ENCODE data around the gene OCIAD2. TPM values are rescaled to one million over a fixed set of nuclear protein-coding genes. Genes with fewer than 3 reads are reported as not detected.
A peak's percentile ranks its signal among the peaks of the same experiment; 100 is the strongest.

The OCIAD2 gene
- total RNA-seq = 10 to 100 TPM; 77.3 to 92.7 TPM

- Mint-ChIP-seq H3K27me3 (ENCODE audit: low read depth) (no peaks in the 10 kb centered on the region), H3K36me3 (ENCODE audit: low read depth) (peaks cover 21% of the 10 kb centered on the region), H3K4me3 (peak within 1 kb of the TSS; percentile 88), H3K4me1 (ENCODE audit: low read depth) (peaks cover 36% of the 10 kb centered on the region), H3K27ac (peak within 1 kb of the TSS; percentile 85), H3K9me3 (ENCODE audit: insufficient read depth) (no peaks in the 10 kb centered on the region)
- ATAC-seq (peak; percentile 96), DNase-seq (peak; percentile 89)
- POLR2A ChIA-PET = interaction anchor here (0.6 to 1.6 kb wide), 4 partner anchors 9 to 128 kb away, joined by 4 to 7 read pairs (median 6); no protein-coding TSS in a partner anchor
- CTCF ChIA-PET = interaction anchor here (1.0 to 2.3 kb wide), 7 partner anchors 39 to 328 kb away, joined by 3 to 11 read pairs (median 4); no protein-coding TSS in a partner anchor
Measured at GRCh38 chr4:48906206-48907173, at the start of gene OCIAD2. Gene OCIAD2 (minus strand): TSS chr4:48906774. CDS start chr4:48904549, 2,225 bp downstream.

GRCh38 chr4:48954314-48954713, 47.7 kb upstream of the OCIAD2 start:
- ATAC-seq = no peak

GRCh38 chr4:48949518-48950219, 43.1 kb upstream of the OCIAD2 start:
- Mint-ChIP-seq H3K27ac (no peak overlapping the region), H3K4me1 (ENCODE audit: low read depth) (peaks cover 5% of the 10 kb centered on the region), H3K9me3 (ENCODE audit: insufficient read depth) (no peaks in the 10 kb centered on the region), H3K27me3 (ENCODE audit: low read depth) (peaks cover 3% of the 10 kb centered on the region), H3K36me3 (ENCODE audit: low read depth) (no peaks in the 10 kb centered on the region), H3K4me3 (no peak overlapping the region)
- POLR2A ChIA-PET = no interaction called here
- CTCF ChIA-PET = no interaction called here
- ATAC-seq (no peak), DNase-seq (no peak)

More at GRCh38 chr4:48954314-48954713, 47.7 kb upstream of the OCIAD2 start:
- H3K4me1 Mint-ChIP-seq (ENCODE audit: low read depth) = no peaks in the 10 kb centered on the region
- H3K27me3 Mint-ChIP-seq (ENCODE audit: low read depth) = peaks cover 3% of the 10 kb centered on the region
- no peak for DNase-seq
- no peaks in the 10 kb centered on the region for H3K9me3 Mint-ChIP-seq (ENCODE audit: insufficient read depth)
- no peaks in the 10 kb centered on the region for H3K36me3 Mint-ChIP-seq (ENCODE audit: low read depth)
- ChIA-PET POLR2A (no interaction called here), CTCF (interaction anchor here (1.2 kb wide), 1 partner anchor 9 kb away, joined by 5 read pairs; no protein-coding TSS in a partner anchor)
- H3K27ac Mint-ChIP-seq = no peak overlapping the region
- H3K4me3 Mint-ChIP-seq = no peak overlapping the region

GRCh38 chr4:48949086-48949485, 42.5 kb upstream of the OCIAD2 start:
- no peak for DNase-seq
- Mint-ChIP-seq H3K4me3 (no peak overlapping the region), H3K27ac (no peak overlapping the region), H3K27me3 (ENCODE audit: low read depth) (peaks cover 3% of the 10 kb centered on the region), H3K4me1 (ENCODE audit: low read depth) (peaks cover 11% of the 10 kb centered on the region), H3K9me3 (ENCODE audit: insufficient read depth) (no peaks in the 10 kb centered on the region), H3K36me3 (ENCODE audit: low read depth) (no peaks in the 10 kb centered on the region)
- ATAC-seq = no peak
- ChIA-PET CTCF (no interaction called here), POLR2A (no interaction called here)

GRCh38 chr4:48947731-48948130, 41.2 kb upstream of the OCIAD2 start:
- no peaks in the 10 kb centered on the region for H3K9me3 Mint-ChIP-seq (ENCODE audit: insufficient read depth)
- H3K27ac Mint-ChIP-seq = no peak overlapping the region
- H3K4me1 Mint-ChIP-seq (ENCODE audit: low read depth) = peaks cover 12% of the 10 kb centered on the region
- POLR2A ChIA-PET = no interaction called here
- no peaks in the 10 kb centered on the region for H3K36me3 Mint-ChIP-seq (ENCODE audit: low read depth)
- ATAC-seq = no peak
- DNase-seq = no peak
- H3K4me3 Mint-ChIP-seq = no peak overlapping the region
- peaks cover 6% of the 10 kb centered on the region for H3K27me3 Mint-ChIP-seq (ENCODE audit: low read depth)
- CTCF ChIA-PET = no interaction called here

GRCh38 chr4:48945981-48946380, 39.4 kb upstream of the OCIAD2 start:
- H3K27me3 Mint-ChIP-seq (ENCODE audit: low read depth) = peaks cover 12% of the 10 kb centered on the region
- no peaks in the 10 kb centered on the region for H3K9me3 Mint-ChIP-seq (ENCODE audit: insufficient read depth)
- DNase-seq (no peak), ATAC-seq (no peak)
- H3K36me3 Mint-ChIP-seq (ENCODE audit: low read depth) = no peaks in the 10 kb centered on the region
- CTCF ChIA-PET = interaction anchor here (1.0 kb wide), 3 partner anchors 12 to 165 kb away, joined by 3 to 4 read pairs (median 3); no protein-coding TSS in a partner anchor
- peaks cover 12% of the 10 kb centered on the region for H3K4me1 Mint-ChIP-seq (ENCODE audit: low read depth)
- H3K4me3 Mint-ChIP-seq = no peak overlapping the region
- POLR2A ChIA-PET = no interaction called here
- H3K27ac Mint-ChIP-seq = no peak overlapping the region

GRCh38 chr4:48944756-48945241, 38.2 kb upstream of the OCIAD2 start:
- Mint-ChIP-seq H3K27ac (no peak overlapping the region), H3K27me3 (ENCODE audit: low read depth) (peaks cover 13% of the 10 kb centered on the region), H3K9me3 (ENCODE audit: insufficient read depth) (no peaks in the 10 kb centered on the region), H3K4me3 (no peak overlapping the region), H3K4me1 (ENCODE audit: low read depth) (peaks cover 12% of the 10 kb centered on the region), H3K36me3 (ENCODE audit: low read depth) (no peaks in the 10 kb centered on the region)
- ChIA-PET CTCF (interaction anchor here (0.6 to 2.5 kb wide), 22 partner anchors 10 to 601 kb away, joined by 3 to 15 read pairs (median 4); partner anchors contain the start of gene OCIAD2), POLR2A (interaction anchor here (1.3 kb wide), 1 partner anchor 15 kb away, joined by 6 read pairs; no protein-coding TSS in a partner anchor)
- ATAC-seq = peak; percentile 36
- DNase-seq = peak; percentile 66

- CTCF ChIA-PET = interaction anchor here (0.6 to 2.5 kb wide), 17 partner anchors 11 to 365 kb away, joined by 3 to 15 read pairs (median 4); partner anchors contain the start of gene OCIAD2
- POLR2A ChIA-PET = interaction anchor here (1.3 kb wide), 1 partner anchor 14 kb away, joined by 6 read pairs; no protein-coding TSS in a partner anchor
- Mint-ChIP-seq H3K4me3 (no peak overlapping the region), H3K36me3 (ENCODE audit: low read depth) (no peaks in the 10 kb centered on the region), H3K9me3 (ENCODE audit: insufficient read depth) (no peaks in the 10 kb centered on the region), H3K27ac (no peak overlapping the region), H3K4me1 (ENCODE audit: low read depth) (peaks cover 12% of the 10 kb centered on the region), H3K27me3 (ENCODE audit: low read depth) (peaks cover 15% of the 10 kb centered on the region)
- ATAC-seq (no peak), DNase-seq (no peak)
Measured at GRCh38 chr4:48944252-48944651, 37.7 kb upstream of the OCIAD2 start.

- ChIA-PET CTCF (interaction anchor here (2.1 to 2.5 kb wide), 3 partner anchors 11 to 20 kb away, joined by 9 to 15 read pairs (median 12); no protein-coding TSS in a partner anchor), POLR2A (no interaction called here)
- H3K9me3 Mint-ChIP-seq (ENCODE audit: insufficient read depth) = no peaks in the 10 kb centered on the region
- DNase-seq = no peak
- no peak overlapping the region for H3K27ac Mint-ChIP-seq
- no peak overlapping the region for H3K4me3 Mint-ChIP-seq
- no peaks in the 10 kb centered on the region for H3K36me3 Mint-ChIP-seq (ENCODE audit: low read depth)
- H3K27me3 Mint-ChIP-seq (ENCODE audit: low read depth) = peaks cover 15% of the 10 kb centered on the region
- ATAC-seq = no peak
- H3K4me1 Mint-ChIP-seq (ENCODE audit: low read depth) = peaks cover 12% of the 10 kb centered on the region
Measured at GRCh38 chr4:48943387-48943786, 36.8 kb upstream of the OCIAD2 start.

GRCh38 chr4:48939785-48940184, 33.2 kb upstream of the OCIAD2 start:
- H3K9me3 Mint-ChIP-seq (ENCODE audit: insufficient read depth) = no peaks in the 10 kb centered on the region
- ChIA-PET CTCF (no interaction called here), POLR2A (no interaction called here)
- ATAC-seq (no peak), DNase-seq (no peak)
- H3K4me3 Mint-ChIP-seq = no peak overlapping the region
- H3K4me1 Mint-ChIP-seq (ENCODE audit: low read depth) = peaks cover 8% of the 10 kb centered on the region
- no peaks in the 10 kb centered on the region for H3K36me3 Mint-ChIP-seq (ENCODE audit: low read depth)
- no peak overlapping the region for H3K27ac Mint-ChIP-seq
- peaks cover 15% of the 10 kb centered on the region for H3K27me3 Mint-ChIP-seq (ENCODE audit: low read depth)

GRCh38 chr4:48938831-48939230, 32.3 kb upstream of the OCIAD2 start:
- Mint-ChIP-seq H3K36me3 (ENCODE audit: low read depth) (no peaks in the 10 kb centered on the region), H3K4me3 (no peak overlapping the region), H3K27me3 (ENCODE audit: low read depth) (peaks cover 15% of the 10 kb centered on the region), H3K9me3 (ENCODE audit: insufficient read depth) (no peaks in the 10 kb centered on the region), H3K27ac (no peak overlapping the region), H3K4me1 (ENCODE audit: low read depth) (no peaks in the 10 kb centered on the region)
- ChIA-PET POLR2A (no interaction called here), CTCF (no interaction called here)
- no peak for ATAC-seq
- no peak for DNase-seq
